ENCODE data around the gene GABBR2. TPM values are rescaled to one million over a fixed set of nuclear protein-coding genes. Genes with fewer than 3 reads are reported as not detected.
"Not testable (repeated sequence)": the region's sequence is repeated elsewhere in the genome, so short reads cannot be mapped to it uniquely, and the experiment has no call there.

GABBR2 gene
- total RNA-seq, 4 donors from 2014 or later, result 0.32 to 1.7 TPM; not detected in 2

DNA sequence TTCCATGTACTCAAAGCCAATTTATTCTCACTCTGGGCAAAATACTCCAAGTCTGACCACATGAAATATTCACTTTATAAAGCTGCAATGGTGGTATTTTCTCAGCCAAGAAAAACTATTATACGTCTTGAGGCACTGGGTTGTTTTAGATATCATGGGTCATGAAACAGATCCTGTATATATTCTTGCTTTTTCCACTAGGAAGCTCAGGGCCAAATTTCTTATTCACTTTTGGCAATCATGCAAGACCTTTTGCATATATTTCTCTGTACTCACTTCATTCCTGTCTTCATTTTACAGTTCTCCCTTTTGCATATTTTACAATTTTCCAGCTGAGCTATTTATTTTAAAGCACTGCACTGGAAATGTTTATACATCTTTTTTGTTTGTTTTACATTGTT, 49.8 kb downstream of the GABBR2 start:
- no peak for DNase-seq (ENCODE audit: low spot score in 2 of 2)
- Histone ChIP-seq H3K4me3 (no peak overlapping the region), H3K4me1 (no peaks in the 10 kb centered on the region), H3K9me3 (no peaks in the 10 kb centered on the region), H3K27me3 (no peaks in the 10 kb centered on the region), H3K27ac (no peak overlapping the region), H3K36me3 (no peaks in the 10 kb centered on the region)
- TF ChIP-seq POLR2AphosphoS5 (IDR thresholded peaks at IDR 0.05), result no peak
- no peak for TF ChIP-seq POLR2A (IDR thresholded peaks at IDR 0.05)
- TF ChIP-seq CTCF (IDR thresholded peaks at IDR 0.05), result no peak
- TF ChIP-seq EP300 (IDR thresholded peaks at IDR 0.05), result no peak
- WGBS, result 39% methylated on average over 1 of the region's 1 CpG

- no peaks in the 10 kb centered on the region for H3K36me3 ChIP-seq
- TF ChIP-seq CTCF (IDR thresholded peaks at IDR 0.05), result no peak
- TF ChIP-seq EP300 (IDR thresholded peaks at IDR 0.05), result no peak
- TF ChIP-seq POLR2AphosphoS5 (IDR thresholded peaks at IDR 0.05), result no peak
- no peak for TF ChIP-seq POLR2A (IDR thresholded peaks at IDR 0.05)
- H3K4me1 ChIP-seq, result no peaks in the 10 kb centered on the region
- no peak overlapping the region for H3K4me3 ChIP-seq
- no peak for DNase-seq (ENCODE audit: low spot score in 2 of 2)
- no peak overlapping the region for H3K27ac ChIP-seq
- no peaks in the 10 kb centered on the region for H3K9me3 ChIP-seq
- 78% methylated on average over 4 of the region's 4 CpGs for WGBS
- no peaks in the 10 kb centered on the region for H3K27me3 ChIP-seq
Measured at GRCh38 chr9:98657897-98658296, 50.8 kb downstream of the GABBR2 start.

DNA sequence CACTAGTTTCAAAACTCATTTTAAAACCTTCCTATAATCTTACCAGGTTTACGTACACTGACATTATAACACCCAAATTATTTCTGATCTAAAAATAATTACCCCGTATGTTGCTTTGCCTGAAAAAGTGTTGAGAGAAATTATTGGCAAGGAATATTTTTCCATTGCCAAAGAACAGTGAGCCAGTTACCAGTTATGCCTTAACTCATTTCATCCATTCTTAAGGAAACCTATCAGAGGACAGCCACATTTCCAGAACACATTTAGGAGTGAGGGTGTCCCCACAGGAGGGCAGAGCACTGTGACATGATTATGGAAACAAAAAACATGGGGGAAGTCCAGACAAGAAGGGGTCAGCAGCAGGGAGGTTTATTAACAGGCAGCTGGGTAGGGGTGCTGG, 52.2 kb downstream of the GABBR2 start:
- Histone ChIP-seq H3K4me3 (no peak overlapping the region), H3K4me1 (no peaks in the 10 kb centered on the region), H3K27ac (no peak overlapping the region), H3K36me3 (no peaks in the 10 kb centered on the region), H3K9me3 (no peaks in the 10 kb centered on the region), H3K27me3 (no peaks in the 10 kb centered on the region)
- TF ChIP-seq POLR2AphosphoS5 (IDR thresholded peaks at IDR 0.05) (no peak), CTCF (IDR thresholded peaks at IDR 0.05) (no peak), POLR2A (IDR thresholded peaks at IDR 0.05) (no peak), EP300 (IDR thresholded peaks at IDR 0.05) (no peak)
- 37% methylated on average over 2 of the region's 2 CpGs for WGBS
- no peak for DNase-seq (ENCODE audit: low spot score in 2 of 2)

- not testable (repeated sequence) for H3K4me1 ChIP-seq; DNase-seq (ENCODE audit: low spot score in 2 of 2); H3K36me3 ChIP-seq; H3K4me3 ChIP-seq; H3K27ac ChIP-seq; H3K27me3 ChIP-seq; H3K9me3 ChIP-seq
- 91% methylated on average over 3 of the region's 3 CpGs for WGBS
Measured at GRCh38 chr9:98655428-98655827, 53.3 kb downstream of the GABBR2 start.

DNA sequence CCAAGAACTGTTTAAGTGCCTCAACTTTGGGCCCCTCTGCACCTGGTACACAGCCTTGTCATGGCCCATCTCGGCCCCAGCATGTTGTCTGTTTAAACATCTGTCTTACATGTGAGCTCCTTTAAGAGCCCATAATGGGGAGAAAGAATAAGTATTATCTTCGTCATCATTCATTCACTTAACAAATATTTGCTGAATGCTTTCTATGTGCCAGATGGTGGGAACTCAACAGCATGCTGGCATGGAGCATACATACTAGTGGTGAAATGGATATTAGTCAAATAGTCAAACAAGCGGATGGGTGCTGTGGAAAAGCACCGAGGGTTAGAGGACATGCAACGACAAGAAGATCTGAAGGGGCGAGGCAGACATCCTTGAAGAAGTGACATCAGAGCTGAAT, 54.5 kb downstream of the GABBR2 start:
- H3K36me3 ChIP-seq, result no peaks in the 10 kb centered on the region
- H3K27me3 ChIP-seq, result no peaks in the 10 kb centered on the region
- H3K4me1 ChIP-seq, result no peaks in the 10 kb centered on the region
- H3K9me3 ChIP-seq, result no peaks in the 10 kb centered on the region
- WGBS, result 61% methylated on average over 6 of the region's 6 CpGs
- no peak overlapping the region for H3K4me3 ChIP-seq
- DNase-seq (ENCODE audit: low spot score in 2 of 2), result no peak
- TF ChIP-seq CTCF (IDR thresholded peaks at IDR 0.05) (no peak), POLR2A (IDR thresholded peaks at IDR 0.05) (no peak), POLR2AphosphoS5 (IDR thresholded peaks at IDR 0.05) (no peak), EP300 (IDR thresholded peaks at IDR 0.05) (no peak)
- no peak overlapping the region for H3K27ac ChIP-seq

DNA sequence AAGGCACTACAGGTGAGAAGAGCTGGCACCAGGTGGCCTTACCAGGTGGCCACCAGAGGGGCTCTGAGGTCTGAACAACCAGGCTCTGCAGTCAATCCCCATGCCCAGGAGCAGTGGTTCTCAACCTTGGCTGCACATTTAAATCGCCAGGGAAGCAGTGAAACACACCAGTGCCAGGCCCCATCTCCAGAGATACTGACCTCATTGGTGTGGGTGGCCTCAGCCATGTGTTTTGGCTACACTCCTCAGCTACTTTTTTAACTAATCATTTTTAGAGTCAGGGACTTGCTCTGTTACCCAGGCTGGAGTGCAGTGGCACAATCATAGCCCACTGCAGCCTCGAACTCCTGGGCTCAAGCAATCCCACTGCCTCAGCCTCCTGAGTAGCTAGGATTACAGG, 56.0 kb downstream of the GABBR2 start:
- no peaks in the 10 kb centered on the region for H3K27me3 ChIP-seq
- H3K4me3 ChIP-seq, result no peak overlapping the region

More for the DNA sequence above, 56.0 kb downstream of the GABBR2 start:
- Histone ChIP-seq H3K27ac (no peak overlapping the region), H3K9me3 (no peaks in the 10 kb centered on the region), H3K4me1 (no peaks in the 10 kb centered on the region), H3K36me3 (no peaks in the 10 kb centered on the region)
- 78% methylated on average over 2 of the region's 2 CpGs for WGBS
- DNase-seq (ENCODE audit: low spot score in 2 of 2), result no peak
- no peak for TF ChIP-seq POLR2A (IDR thresholded peaks at IDR 0.05)
- TF ChIP-seq EP300 (IDR thresholded peaks at IDR 0.05), result no peak
- TF ChIP-seq POLR2AphosphoS5 (IDR thresholded peaks at IDR 0.05), result no peak

All from suprapubic skin (tissue), 4 donors.